ENCODE measurements around the gene HDAC4.

DNA sequence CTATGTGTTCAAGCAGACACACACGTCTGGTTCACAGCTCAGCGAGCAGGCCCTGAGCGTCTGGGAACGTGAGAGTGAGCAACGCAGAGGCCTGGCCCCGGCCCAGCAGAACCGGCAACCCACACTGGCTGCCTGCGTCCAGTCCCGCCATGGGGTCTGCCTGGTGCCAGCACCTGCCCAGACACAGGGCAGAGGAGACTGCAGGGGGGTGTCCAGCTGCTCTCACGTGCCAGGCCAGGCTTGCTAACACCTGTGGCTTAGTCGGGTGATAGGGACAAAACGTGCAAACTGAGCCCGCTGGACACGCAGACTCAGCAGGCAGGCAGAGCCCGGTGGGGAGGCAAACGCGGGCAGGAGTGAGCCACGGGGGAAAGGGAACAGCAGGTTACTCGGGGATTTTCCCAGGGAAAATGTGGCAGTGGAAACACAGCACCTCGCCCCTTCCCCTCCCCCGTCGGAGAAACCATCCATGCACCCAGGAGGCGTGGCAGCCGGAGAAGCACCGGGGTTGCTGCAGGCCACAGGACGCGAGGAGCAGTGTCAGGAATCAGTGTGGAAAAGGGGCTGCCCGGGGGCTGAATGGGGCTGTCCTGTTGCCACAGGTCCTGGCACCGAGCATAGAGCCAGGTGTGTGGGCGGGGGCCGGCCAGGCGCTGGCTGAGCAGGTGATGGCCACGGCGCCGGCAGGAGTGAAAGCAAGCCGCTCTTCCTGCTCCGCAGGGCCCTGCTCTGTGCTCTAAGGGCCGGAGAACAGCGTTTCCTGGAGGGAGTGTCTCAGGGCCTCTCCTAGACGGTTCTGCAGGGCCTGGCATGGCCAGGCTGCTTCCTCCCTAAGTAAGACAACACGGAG, 154.7 kb downstream of the HDAC4 start:
- TF ChIP-seq RCOR1 (IDR thresholded peaks at IDR 0.05; ENCODE audit: insufficient replicate concordance, low read length) = no peak
- no peak for TF ChIP-seq BHLHE40 (IDR thresholded peaks at IDR 0.05; ENCODE audit: low read depth, low read length)
- TF ChIP-seq, protein P1, sequence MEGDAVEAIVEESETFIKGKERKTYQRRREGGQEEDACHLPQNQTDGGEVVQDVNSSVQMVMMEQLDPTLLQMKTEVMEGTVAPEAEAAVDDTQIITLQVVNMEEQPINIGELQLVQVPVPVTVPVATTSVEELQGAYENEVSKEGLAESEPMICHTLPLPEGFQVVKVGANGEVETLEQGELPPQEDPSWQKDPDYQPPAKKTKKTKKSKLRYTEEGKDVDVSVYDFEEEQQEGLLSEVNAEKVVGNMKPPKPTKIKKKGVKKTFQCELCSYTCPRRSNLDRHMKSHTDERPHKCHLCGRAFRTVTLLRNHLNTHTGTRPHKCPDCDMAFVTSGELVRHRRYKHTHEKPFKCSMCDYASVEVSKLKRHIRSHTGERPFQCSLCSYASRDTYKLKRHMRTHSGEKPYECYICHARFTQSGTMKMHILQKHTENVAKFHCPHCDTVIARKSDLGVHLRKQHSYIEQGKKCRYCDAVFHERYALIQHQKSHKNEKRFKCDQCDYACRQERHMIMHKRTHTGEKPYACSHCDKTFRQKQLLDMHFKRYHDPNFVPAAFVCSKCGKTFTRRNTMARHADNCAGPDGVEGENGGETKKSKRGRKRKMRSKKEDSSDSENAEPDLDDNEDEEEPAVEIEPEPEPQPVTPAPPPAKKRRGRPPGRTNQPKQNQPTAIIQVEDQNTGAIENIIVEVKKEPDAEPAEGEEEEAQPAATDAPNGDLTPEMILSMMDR (conservative IDR thresholded peaks at IDR 0.05; ENCODE audit: low read depth, low read length) = no peak
- TF ChIP-seq MAFK (IDR thresholded peaks at IDR 0.05; ENCODE audit: low read depth, low read length) = no peak
- TF ChIP-seq RAD21 (IDR thresholded peaks at IDR 0.05; ENCODE audit: low read length) = no peak
- no peak for TF ChIP-seq MAZ (IDR thresholded peaks at IDR 0.05; ENCODE audit: borderline replicate concordance, low read depth, low read length)
- TF ChIP-seq POLR2A (IDR thresholded peaks at IDR 0.05; ENCODE audit: low read depth, low read length) = no peak
- TF ChIP-seq SMC3 (IDR thresholded peaks at IDR 0.05; ENCODE audit: low read depth, low read length) = no peak
- TF ChIP-seq CEBPB (IDR thresholded peaks at IDR 0.05; ENCODE audit: low read depth, low read length) = no peak
- TF ChIP-seq, protein P2, sequence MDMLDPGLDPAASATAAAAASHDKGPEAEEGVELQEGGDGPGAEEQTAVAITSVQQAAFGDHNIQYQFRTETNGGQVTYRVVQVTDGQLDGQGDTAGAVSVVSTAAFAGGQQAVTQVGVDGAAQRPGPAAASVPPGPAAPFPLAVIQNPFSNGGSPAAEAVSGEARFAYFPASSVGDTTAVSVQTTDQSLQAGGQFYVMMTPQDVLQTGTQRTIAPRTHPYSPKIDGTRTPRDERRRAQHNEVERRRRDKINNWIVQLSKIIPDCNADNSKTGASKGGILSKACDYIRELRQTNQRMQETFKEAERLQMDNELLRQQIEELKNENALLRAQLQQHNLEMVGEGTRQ (IDR thresholded peaks at IDR 0.05; ENCODE audit: low read depth, low read length) = no peak
- no peak for TF ChIP-seq RFX5 (IDR thresholded peaks at IDR 0.05; ENCODE audit: low read depth, low read length)
- TF ChIP-seq MXI1 (IDR thresholded peaks at IDR 0.05; ENCODE audit: borderline replicate concordance, low read depth, low read length) = no peak
- TF ChIP-seq CHD1 (IDR thresholded peaks at IDR 0.05; ENCODE audit: low read depth, low read length) = no peak

All from IMR-90 (cell line).